Measurements from ENCODE around the gene CFAP157. TPM values are rescaled to one million over a fixed set of nuclear protein-coding genes. Genes with fewer than 3 reads are reported as not detected.

CFAP157 gene
- total and polyA plus RNA-seq, 8 donors: 0.14 to 7.6 (median 0.19) TPM; not detected in 3

DNA sequence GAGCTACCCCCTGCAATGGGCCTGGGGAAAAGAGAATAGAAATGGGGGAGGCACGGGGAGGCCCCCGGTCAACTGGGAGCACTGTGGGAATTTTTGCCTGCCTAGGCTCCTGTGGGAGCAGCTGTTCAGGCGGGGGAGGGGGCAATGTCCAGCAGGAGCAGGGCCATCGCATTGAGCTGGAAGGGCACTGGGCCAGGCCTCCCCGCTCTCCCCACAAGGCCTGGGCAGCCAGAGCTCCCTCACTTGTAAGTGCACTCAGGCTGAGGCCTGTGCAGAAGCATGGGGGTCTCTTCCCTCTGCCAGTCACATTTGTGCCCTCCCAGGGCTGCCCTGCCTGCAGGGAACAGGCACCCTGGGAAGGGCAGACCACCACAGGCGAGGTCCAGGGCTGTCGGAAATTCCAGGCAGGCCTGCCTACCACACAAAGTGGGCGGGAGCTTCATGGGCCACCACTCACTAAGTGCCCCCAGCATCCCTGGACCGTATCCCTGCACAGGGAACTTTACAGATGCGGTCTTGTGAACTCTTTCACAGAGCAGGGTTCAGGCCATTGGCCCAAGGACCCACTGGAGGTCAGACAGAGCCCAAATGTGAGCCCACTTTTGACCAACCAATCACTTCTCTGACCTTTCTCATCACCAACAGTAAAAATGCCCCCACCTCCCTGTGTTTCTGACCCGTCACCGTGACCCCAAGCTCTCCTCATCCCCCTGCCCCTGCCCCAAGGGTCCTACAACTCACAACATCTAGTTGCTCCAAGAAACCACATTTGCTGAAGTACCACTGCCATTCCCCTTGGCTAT lies 1.0 kb upstream of the CFAP157 start:
- no peak for TF ChIP-seq POLR2AphosphoS5 (IDR thresholded peaks at IDR 0.05)
- TF ChIP-seq POLR2A (IDR thresholded peaks at IDR 0.05): no peak
- TF ChIP-seq EP300 (IDR thresholded peaks at IDR 0.05): no peak
- Histone ChIP-seq H3K4me3 (no peak overlapping the region), H3K9me3 (no peaks in the 10 kb centered on the region), H3K36me3 (no peaks in the 10 kb centered on the region), H3K27ac (no peak overlapping the region), H3K4me1 (peaks cover 0 to 6% (median 0%) of the 10 kb centered on the region in 4 donors), H3K27me3 (peaks cover 0 to 5% (median 0%) of the 10 kb centered on the region in 3 donors)
- intact Hi-C loops (cut with DNase I; ENCODE audit: low total_unique reads): no loop called here
- no peak for DNase-seq
- WGBS, 5 donors: 80 to 95% (median 82%) methylated on average over 7 to 12 of the region's 12 CpGs

- H3K36me3 ChIP-seq: no peaks in the 10 kb centered on the region
- peaks cover 0 to 5% (median 0%) of the 10 kb centered on the region in 3 donors for H3K27me3 ChIP-seq
- H3K9me3 ChIP-seq: no peaks in the 10 kb centered on the region
- no peak for DNase-seq
- TF ChIP-seq CTCF (IDR thresholded peaks at IDR 0.05) (no peak), POLR2A (IDR thresholded peaks at IDR 0.05) (no peak), POLR2AphosphoS5 (IDR thresholded peaks at IDR 0.05) (no peak), EP300 (IDR thresholded peaks at IDR 0.05) (no peak)
- 38 to 43% (median 39%) methylated on average over 5 of the region's 5 CpGs for WGBS, 5 donors
- no peak overlapping the region for H3K27ac ChIP-seq
- intact Hi-C loops (cut with DNase I; ENCODE audit: low total_unique reads): no loop called here
- peaks cover 0 to 4% (median 0%) of the 10 kb centered on the region in 4 donors for H3K4me1 ChIP-seq
- H3K4me3 ChIP-seq: no peak overlapping the region
These were observed 978 bp downstream of the CFAP157 start for GRCh38 chr9:127707766-127708165.

- no peak for TF ChIP-seq CTCF (IDR thresholded peaks at IDR 0.05)
- no peak for TF ChIP-seq POLR2AphosphoS5 (IDR thresholded peaks at IDR 0.05)
- no peak for TF ChIP-seq EP300 (IDR thresholded peaks at IDR 0.05)
- TF ChIP-seq POLR2A (IDR thresholded peaks at IDR 0.05): no peak
- Histone ChIP-seq H3K4me1 (peaks cover 1 to 8% (median 3%) of the 10 kb centered on the region in 4 donors), H3K27me3 (peaks cover 0 to 5% (median 0%) of the 10 kb centered on the region in 3 donors), H3K27ac (no peak overlapping the region), H3K4me3 (no peak overlapping the region), H3K9me3 (no peaks in the 10 kb centered on the region), H3K36me3 (no peaks in the 10 kb centered on the region)
- DNase-seq: no peak
- whole genome bisulfite sequencing, 5 donors: 89 to 97% (median 93%) methylated on average over 8 of the region's 8 CpGs
- intact Hi-C loops (cut with DNase I; ENCODE audit: low total_unique reads): no loop called here
These were observed 2.3 kb downstream of the CFAP157 start for GRCh38 chr9:127708952-127709587.

GRCh38 chr9:127710204-127710783 lies 3.5 kb downstream of the CFAP157 start:
- Histone ChIP-seq H3K9me3 (no peaks in the 10 kb centered on the region), H3K36me3 (no peaks in the 10 kb centered on the region), H3K27ac (no peak overlapping the region), H3K4me1 (peaks cover 11 to 19% (median 13%) of the 10 kb centered on the region in 4 donors), H3K4me3 (no peak overlapping the region), H3K27me3 (peaks cover 0 to 2% (median 0%) of the 10 kb centered on the region in 3 donors)
- intact Hi-C loops (cut with DNase I; ENCODE audit: low total_unique reads): no loop called here
- DNase-seq: no peak
- 90 to 95% (median 93%) methylated on average over 10 of the region's 10 CpGs for WGBS, 5 donors
- no peak for TF ChIP-seq EP300 (IDR thresholded peaks at IDR 0.05)

- no peaks in the 10 kb centered on the region for H3K36me3 ChIP-seq
- H3K27ac ChIP-seq: no peak overlapping the region
- no peak for TF ChIP-seq CTCF (IDR thresholded peaks at IDR 0.05)
- TF ChIP-seq POLR2AphosphoS5 (IDR thresholded peaks at IDR 0.05): no peak
- TF ChIP-seq EP300 (IDR thresholded peaks at IDR 0.05): no peak
- no peak for TF ChIP-seq POLR2A (IDR thresholded peaks at IDR 0.05)
- H3K4me3 ChIP-seq: no peak overlapping the region
- WGBS, 5 donors: 64 to 74% (median 70%) methylated on average over 8 to 9 of the region's 9 CpGs
- H3K4me1 ChIP-seq: peaks cover 14 to 23% (median 19%) of the 10 kb centered on the region in 4 donors
- H3K9me3 ChIP-seq: no peaks in the 10 kb centered on the region
- H3K27me3 ChIP-seq: no peaks in the 10 kb centered on the region
- intact Hi-C loops (cut with DNase I; ENCODE audit: low total_unique reads): no loop called here
- DNase-seq: no peak
These were observed 4.5 kb downstream of the CFAP157 start for GRCh38 chr9:127711226-127711701.

Data from stomach (tissue), 9 donors.